ENCODE measurements around the gene MRPS2.
"Not testable (repeated sequence)": the region's sequence is repeated elsewhere in the genome, so short reads cannot be mapped to it uniquely, and the experiment has no call there.

MRPS2 gene

DNA sequence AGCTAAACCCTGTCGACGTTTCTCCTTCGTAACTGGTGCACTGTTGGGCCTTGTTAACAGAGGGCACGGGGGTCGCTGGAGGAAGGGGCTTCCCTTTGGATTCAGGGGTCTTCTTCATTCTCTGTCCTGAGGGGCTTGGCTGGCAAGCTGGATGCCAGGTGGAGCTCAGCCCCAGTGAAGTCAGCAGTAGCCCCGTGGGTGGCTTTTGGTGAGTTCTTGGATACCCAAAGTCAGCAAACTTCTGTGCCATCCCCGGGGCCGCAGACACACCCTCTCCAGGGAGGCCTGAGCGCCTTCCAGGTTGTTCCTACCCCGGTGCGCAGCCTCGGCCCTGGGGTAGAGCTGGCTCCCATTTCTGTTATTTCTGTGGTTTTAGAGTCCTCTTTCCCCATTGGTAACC, 33.2 kb downstream of the MRPS2 start:
- H3K4me3 ChIP-seq (ENCODE audit: low read depth in 1 of 5, low read length in 5 of 5): no peak overlapping the region
- H3K27me3 ChIP-seq (ENCODE audit: control insufficient read depth in 5 of 5, insufficient read depth in 4 of 5, low read length in 5 of 5): peaks cover 3 to 17% (median 8%) of the 10 kb centered on the region in 5 donors
- H3K9me3 ChIP-seq (ENCODE audit: control insufficient read depth in 5 of 5, low read length in 5 of 5): peaks cover 0 to 7% (median 2%) of the 10 kb centered on the region in 5 donors
- no peaks in the 10 kb centered on the region for H3K4me1 ChIP-seq (ENCODE audit: control insufficient read depth in 5 of 5, insufficient read depth in 5 of 5, low read length in 5 of 5)
- no peak overlapping the region for H3K9ac ChIP-seq (ENCODE audit: low read length in 5 of 5)
- H3K27ac ChIP-seq (ENCODE audit: low read depth, low read length): no peak overlapping the region
- H3K36me3 ChIP-seq (ENCODE audit: control insufficient read depth in 5 of 5, insufficient read depth in 5 of 5, low read length in 5 of 5): no peaks in the 10 kb centered on the region

GRCh38 chr9:135534192-135534711, 33.8 kb downstream of the MRPS2 start:
- not testable (repeated sequence) for H3K9me3 ChIP-seq (ENCODE audit: control insufficient read depth in 5 of 5, low read length in 5 of 5); H3K4me1 ChIP-seq (ENCODE audit: control insufficient read depth in 5 of 5, insufficient read depth in 5 of 5, low read length in 5 of 5); H3K4me3 ChIP-seq (ENCODE audit: low read depth in 1 of 5, low read length in 5 of 5); H3K27ac ChIP-seq (ENCODE audit: low read depth, low read length); H3K36me3 ChIP-seq (ENCODE audit: control insufficient read depth in 5 of 5, insufficient read depth in 5 of 5, low read length in 5 of 5); H3K9ac ChIP-seq (ENCODE audit: low read length in 5 of 5)
- H3K27me3 ChIP-seq (ENCODE audit: control insufficient read depth in 5 of 5, insufficient read depth in 4 of 5, low read length in 5 of 5): peaks cover 3 to 17% (median 8%) of the 10 kb centered on the region in 5 donors

DNA sequence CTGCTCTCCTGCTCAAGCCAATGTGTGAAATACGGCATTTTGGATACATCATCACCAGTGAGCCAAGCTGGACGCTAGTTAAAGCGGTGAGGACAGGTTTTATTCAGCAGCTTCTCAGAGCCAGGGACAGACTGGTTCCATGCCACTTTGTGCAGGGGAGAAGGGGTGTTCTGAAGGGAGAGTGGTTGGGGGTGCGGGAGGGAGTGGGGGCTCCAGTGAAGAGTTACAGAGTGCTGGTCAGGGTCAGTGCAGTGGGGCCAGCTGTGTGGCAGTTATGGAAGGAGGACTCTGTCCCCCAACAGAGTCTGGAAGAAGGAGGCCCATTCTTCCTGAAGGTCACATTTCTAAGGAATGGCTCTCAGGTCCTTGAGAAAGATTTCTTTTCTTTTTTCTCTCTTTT, 34.3 kb downstream of the MRPS2 start:
- H3K27me3 ChIP-seq (ENCODE audit: control insufficient read depth in 5 of 5, insufficient read depth in 4 of 5, low read length in 5 of 5): peaks cover 3 to 17% (median 8%) of the 10 kb centered on the region in 5 donors
- not testable (repeated sequence) for H3K9ac ChIP-seq (ENCODE audit: low read length in 5 of 5)

DNA sequence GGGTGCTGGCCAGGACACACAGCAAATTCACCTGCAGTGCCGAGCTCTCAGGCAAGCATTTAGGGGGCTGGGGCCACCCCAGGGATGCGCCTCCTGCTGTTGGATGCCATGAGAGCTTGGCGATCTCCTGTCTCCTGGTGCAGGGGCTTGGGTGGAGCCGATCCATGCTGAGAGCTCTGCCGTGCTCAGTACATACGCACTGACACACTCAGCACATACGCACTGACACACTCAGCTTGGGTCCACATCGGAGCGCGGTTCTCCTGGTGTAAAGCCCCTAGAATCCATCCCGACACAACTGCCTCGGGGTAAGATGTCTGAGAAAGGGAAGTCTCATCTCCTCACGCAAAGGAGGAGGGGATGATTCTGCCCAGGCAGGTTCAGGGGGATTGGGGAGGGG, 35.1 kb downstream of the MRPS2 start:
- H3K36me3 ChIP-seq (ENCODE audit: control insufficient read depth in 5 of 5, insufficient read depth in 5 of 5, low read length in 5 of 5); H3K4me1 ChIP-seq (ENCODE audit: control insufficient read depth in 5 of 5, insufficient read depth in 5 of 5, low read length in 5 of 5); H3K9me3 ChIP-seq (ENCODE audit: control insufficient read depth in 5 of 5, low read length in 5 of 5); H3K4me3 ChIP-seq (ENCODE audit: low read depth in 1 of 5, low read length in 5 of 5); H3K9ac ChIP-seq (ENCODE audit: low read length in 5 of 5); H3K27ac ChIP-seq (ENCODE audit: low read depth, low read length): not testable (repeated sequence)
- peaks cover under 1 to 21% (median 8%) of the 10 kb centered on the region in 5 donors for H3K27me3 ChIP-seq (ENCODE audit: control insufficient read depth in 5 of 5, insufficient read depth in 4 of 5, low read length in 5 of 5)

More for the DNA sequence above, 34.3 kb downstream of the MRPS2 start:
- not testable (repeated sequence) for H3K27ac ChIP-seq (ENCODE audit: low read depth, low read length); H3K9me3 ChIP-seq (ENCODE audit: control insufficient read depth in 5 of 5, low read length in 5 of 5); H3K4me3 ChIP-seq (ENCODE audit: low read depth in 1 of 5, low read length in 5 of 5); H3K4me1 ChIP-seq (ENCODE audit: control insufficient read depth in 5 of 5, insufficient read depth in 5 of 5, low read length in 5 of 5); H3K36me3 ChIP-seq (ENCODE audit: control insufficient read depth in 5 of 5, insufficient read depth in 5 of 5, low read length in 5 of 5)

DNA sequence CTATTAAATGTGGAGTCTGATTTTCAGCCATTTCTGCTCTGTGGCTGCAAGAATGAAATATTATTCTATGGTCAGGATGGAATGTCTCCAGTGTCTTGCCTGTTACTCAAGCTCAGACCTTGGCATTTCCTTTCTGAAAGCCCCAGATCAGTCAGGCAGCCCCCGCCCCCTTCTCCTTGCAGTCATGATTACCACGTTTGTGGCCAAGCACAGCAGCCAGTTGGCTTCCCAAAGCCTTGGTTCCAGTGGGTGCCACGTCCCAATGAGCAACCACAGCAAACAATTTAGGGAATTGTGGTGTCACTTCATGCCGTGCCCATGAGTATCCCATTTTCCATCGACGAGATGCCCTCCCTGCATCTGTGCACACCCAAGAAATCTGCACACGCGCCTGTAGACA, 35.7 kb downstream of the MRPS2 start:
- H3K9me3 ChIP-seq (ENCODE audit: control insufficient read depth in 5 of 5, low read length in 5 of 5): peaks cover 0 to 3% (median 0%) of the 10 kb centered on the region in 5 donors
- peaks cover 0 to 17% (median 6%) of the 10 kb centered on the region in 5 donors for H3K27me3 ChIP-seq (ENCODE audit: control insufficient read depth in 5 of 5, insufficient read depth in 4 of 5, low read length in 5 of 5)
- no peak overlapping the region for H3K27ac ChIP-seq (ENCODE audit: low read depth, low read length)
- H3K4me1 ChIP-seq (ENCODE audit: control insufficient read depth in 5 of 5, insufficient read depth in 5 of 5, low read length in 5 of 5): no peaks in the 10 kb centered on the region
- no peak overlapping the region for H3K4me3 ChIP-seq (ENCODE audit: low read depth in 1 of 5, low read length in 5 of 5)
- H3K36me3 ChIP-seq (ENCODE audit: control insufficient read depth in 5 of 5, insufficient read depth in 5 of 5, low read length in 5 of 5): no peaks in the 10 kb centered on the region
- no peak overlapping the region for H3K9ac ChIP-seq (ENCODE audit: low read length in 5 of 5)

GRCh38 chr9:135543262-135543894, 42.9 kb downstream of the MRPS2 start:
- H3K9me3 ChIP-seq (ENCODE audit: control insufficient read depth in 5 of 5, low read length in 5 of 5); H3K36me3 ChIP-seq (ENCODE audit: control insufficient read depth in 5 of 5, insufficient read depth in 5 of 5, low read length in 5 of 5); H3K9ac ChIP-seq (ENCODE audit: low read length in 5 of 5); H3K4me3 ChIP-seq (ENCODE audit: low read depth in 1 of 5, low read length in 5 of 5); H3K4me1 ChIP-seq (ENCODE audit: control insufficient read depth in 5 of 5, insufficient read depth in 5 of 5, low read length in 5 of 5); H3K27ac ChIP-seq (ENCODE audit: low read depth, low read length): not testable (repeated sequence)
- peaks cover 0 to 13% (median 3%) of the 10 kb centered on the region in 5 donors for H3K27me3 ChIP-seq (ENCODE audit: control insufficient read depth in 5 of 5, insufficient read depth in 4 of 5, low read length in 5 of 5)

DNA sequence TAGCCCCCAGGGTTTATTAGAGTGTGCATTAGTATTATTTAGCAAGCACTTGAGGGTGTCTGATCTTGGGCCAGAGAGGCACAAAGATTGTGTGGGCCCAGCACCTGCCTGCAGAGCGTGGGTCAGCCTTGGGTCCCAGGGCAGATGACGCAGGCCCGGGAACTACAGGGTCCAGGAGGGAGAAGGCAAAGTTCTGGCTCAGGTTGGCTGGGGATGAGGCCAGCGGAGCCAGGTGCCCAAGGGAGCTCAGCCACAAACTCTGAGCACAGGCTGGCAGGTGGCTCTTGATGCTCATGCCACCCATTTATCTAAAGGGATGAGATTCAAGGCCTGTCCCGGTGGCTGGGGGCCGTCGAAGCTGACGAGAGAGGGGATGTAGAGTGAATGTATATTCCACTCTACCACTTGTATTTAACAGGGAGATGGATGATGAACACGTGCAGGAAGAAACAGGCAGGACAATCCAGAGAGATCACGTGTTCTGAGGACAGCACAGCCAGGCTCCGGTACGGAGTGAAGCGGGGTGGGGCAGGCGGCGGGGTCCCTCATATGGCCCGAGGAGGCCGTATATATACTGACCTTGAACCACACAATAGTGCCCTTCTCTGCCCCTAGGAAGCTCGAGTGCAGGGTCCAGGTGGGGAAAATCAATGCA, 44.6 kb downstream of the MRPS2 start:
- Histone ChIP-seq H3K36me3 (ENCODE audit: control insufficient read depth in 5 of 5, insufficient read depth in 5 of 5, low read length in 5 of 5) (no peaks in the 10 kb centered on the region), H3K27ac (ENCODE audit: low read depth, low read length) (no peak overlapping the region), H3K9ac (ENCODE audit: low read length in 5 of 5) (no peak overlapping the region), H3K4me1 (ENCODE audit: control insufficient read depth in 5 of 5, insufficient read depth in 5 of 5, low read length in 5 of 5) (no peaks in the 10 kb centered on the region), H3K4me3 (ENCODE audit: low read depth in 1 of 5, low read length in 5 of 5) (no peak overlapping the region), H3K27me3 (ENCODE audit: control insufficient read depth in 5 of 5, insufficient read depth in 4 of 5, low read length in 5 of 5) (peaks cover 0 to 7% (median 5%) of the 10 kb centered on the region in 5 donors), H3K9me3 (ENCODE audit: control insufficient read depth in 5 of 5, low read length in 5 of 5) (no peaks in the 10 kb centered on the region)

DNA sequence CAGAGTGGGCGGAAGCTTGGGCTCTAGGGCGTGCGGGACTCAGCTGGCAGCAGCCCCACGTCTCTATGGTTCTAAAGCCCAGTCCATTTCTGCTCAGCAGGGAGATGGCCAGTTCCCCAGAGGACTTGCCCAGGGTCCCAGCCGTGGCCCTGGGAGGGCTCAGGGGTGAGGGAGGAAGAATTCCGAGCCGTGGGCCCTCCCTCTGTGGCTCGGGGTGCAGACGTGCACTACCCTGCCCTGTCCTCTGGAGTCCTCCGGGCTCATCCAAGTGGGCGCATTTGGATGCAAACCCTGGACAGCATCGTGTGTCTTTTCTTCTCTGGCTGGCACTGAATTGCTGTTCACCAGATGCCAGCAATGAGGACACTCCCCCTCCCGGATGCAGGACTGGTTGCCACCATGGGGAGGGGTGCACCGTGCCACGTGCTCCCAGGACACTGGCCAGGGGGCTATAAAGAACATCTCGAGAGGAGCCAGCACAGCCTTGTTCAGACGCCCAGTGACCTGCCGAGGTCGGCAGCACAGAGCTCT, 45.2 kb downstream of the MRPS2 start, which contains the start of gene OBP2A:
TSS of gene OBP2A (plus strand) at position 481 of the 531 bp plus-strand sequence. CDS start 55 bp downstream, outside the sequence.
- H3K4me1 ChIP-seq (ENCODE audit: control insufficient read depth in 5 of 5, insufficient read depth in 5 of 5, low read length in 5 of 5); H3K36me3 ChIP-seq (ENCODE audit: control insufficient read depth in 5 of 5, insufficient read depth in 5 of 5, low read length in 5 of 5); H3K27me3 ChIP-seq (ENCODE audit: control insufficient read depth in 5 of 5, insufficient read depth in 4 of 5, low read length in 5 of 5); H3K9me3 ChIP-seq (ENCODE audit: control insufficient read depth in 5 of 5, low read length in 5 of 5); H3K9ac ChIP-seq (ENCODE audit: low read length in 5 of 5); H3K4me3 ChIP-seq (ENCODE audit: low read depth in 1 of 5, low read length in 5 of 5); H3K27ac ChIP-seq (ENCODE audit: low read depth, low read length): not testable (repeated sequence)

GRCh38 chr9:135546792-135547617, 46.5 kb downstream of the MRPS2 start:
- not testable (repeated sequence) for H3K4me1 ChIP-seq (ENCODE audit: control insufficient read depth in 5 of 5, insufficient read depth in 5 of 5, low read length in 5 of 5); H3K9ac ChIP-seq (ENCODE audit: low read length in 5 of 5); H3K27ac ChIP-seq (ENCODE audit: low read depth, low read length); H3K9me3 ChIP-seq (ENCODE audit: control insufficient read depth in 5 of 5, low read length in 5 of 5); H3K4me3 ChIP-seq (ENCODE audit: low read depth in 1 of 5, low read length in 5 of 5); H3K36me3 ChIP-seq (ENCODE audit: control insufficient read depth in 5 of 5, insufficient read depth in 5 of 5, low read length in 5 of 5)
- peaks cover 3 to 13% (median 5%) of the 10 kb centered on the region in 5 donors for H3K27me3 ChIP-seq (ENCODE audit: control insufficient read depth in 5 of 5, insufficient read depth in 4 of 5, low read length in 5 of 5)

All from subcutaneous abdominal adipose tissue (tissue), 5 donors.